Left hindlimb (tissue), 1 donor: ENCODE measurements around the gene SELENOO.
"Not testable (repeated sequence)": the region's sequence is repeated elsewhere in the genome, so short reads cannot be mapped to it uniquely, and the experiment has no call there.

Source experiments
- DNase-seq: peaks from one replicate; pipeline ENCODE4 v3.0.0-alpha.2; 2018

The SELENOO gene, protein sequence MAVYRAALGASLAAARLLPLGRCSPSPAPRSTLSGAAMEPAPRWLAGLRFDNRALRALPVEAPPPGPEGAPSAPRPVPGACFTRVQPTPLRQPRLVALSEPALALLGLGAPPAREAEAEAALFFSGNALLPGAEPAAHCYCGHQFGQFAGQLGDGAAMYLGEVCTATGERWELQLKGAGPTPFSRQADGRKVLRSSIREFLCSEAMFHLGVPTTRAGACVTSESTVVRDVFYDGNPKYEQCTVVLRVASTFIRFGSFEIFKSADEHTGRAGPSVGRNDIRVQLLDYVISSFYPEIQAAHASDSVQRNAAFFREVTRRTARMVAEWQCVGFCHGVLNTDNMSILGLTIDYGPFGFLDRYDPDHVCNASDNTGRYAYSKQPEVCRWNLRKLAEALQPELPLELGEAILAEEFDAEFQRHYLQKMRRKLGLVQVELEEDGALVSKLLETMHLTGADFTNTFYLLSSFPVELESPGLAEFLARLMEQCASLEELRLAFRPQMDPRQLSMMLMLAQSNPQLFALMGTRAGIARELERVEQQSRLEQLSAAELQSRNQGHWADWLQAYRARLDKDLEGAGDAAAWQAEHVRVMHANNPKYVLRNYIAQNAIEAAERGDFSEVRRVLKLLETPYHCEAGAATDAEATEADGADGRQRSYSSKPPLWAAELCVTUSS

DNA sequence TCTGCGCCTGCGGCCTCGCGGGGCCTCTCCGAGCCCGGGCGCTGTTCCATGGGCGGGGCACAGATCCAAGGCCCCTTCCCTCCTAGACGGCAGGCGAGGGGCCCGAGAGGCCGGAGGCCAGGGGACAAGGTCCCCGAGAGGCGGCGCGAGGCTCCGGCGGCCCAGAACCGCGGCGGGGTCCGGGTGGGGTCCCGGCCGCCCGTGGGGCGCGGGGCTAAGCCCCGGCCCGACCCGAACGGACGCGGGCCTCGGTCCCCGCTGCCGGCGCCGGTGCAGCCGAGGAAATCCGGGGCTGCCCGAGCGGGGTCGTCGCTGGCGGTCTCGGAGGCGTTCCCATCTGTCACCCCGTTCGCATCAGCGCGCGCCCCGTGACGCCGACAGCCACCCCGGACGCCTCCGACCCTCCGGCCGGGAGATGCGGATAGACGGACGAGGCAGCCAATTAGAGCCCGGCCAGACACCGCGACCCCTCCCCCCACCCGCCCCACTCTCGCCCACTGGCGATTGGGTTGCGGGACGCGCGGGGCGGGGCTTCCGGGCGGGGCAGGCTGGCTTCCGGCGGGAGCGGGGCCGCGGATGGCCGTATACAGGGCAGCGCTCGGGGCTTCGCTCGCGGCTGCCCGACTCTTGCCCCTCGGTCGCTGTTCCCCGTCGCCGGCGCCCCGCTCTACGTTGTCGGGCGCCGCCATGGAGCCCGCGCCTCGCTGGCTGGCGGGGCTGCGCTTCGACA is at the start of gene SELENOO:
SELENOO (plus strand) TSS at position 551 of the 730 bp plus-strand sequence; CDS start at position 577, 26 bp downstream.
- peak; percentile 96 for DNase-seq

DNA sequence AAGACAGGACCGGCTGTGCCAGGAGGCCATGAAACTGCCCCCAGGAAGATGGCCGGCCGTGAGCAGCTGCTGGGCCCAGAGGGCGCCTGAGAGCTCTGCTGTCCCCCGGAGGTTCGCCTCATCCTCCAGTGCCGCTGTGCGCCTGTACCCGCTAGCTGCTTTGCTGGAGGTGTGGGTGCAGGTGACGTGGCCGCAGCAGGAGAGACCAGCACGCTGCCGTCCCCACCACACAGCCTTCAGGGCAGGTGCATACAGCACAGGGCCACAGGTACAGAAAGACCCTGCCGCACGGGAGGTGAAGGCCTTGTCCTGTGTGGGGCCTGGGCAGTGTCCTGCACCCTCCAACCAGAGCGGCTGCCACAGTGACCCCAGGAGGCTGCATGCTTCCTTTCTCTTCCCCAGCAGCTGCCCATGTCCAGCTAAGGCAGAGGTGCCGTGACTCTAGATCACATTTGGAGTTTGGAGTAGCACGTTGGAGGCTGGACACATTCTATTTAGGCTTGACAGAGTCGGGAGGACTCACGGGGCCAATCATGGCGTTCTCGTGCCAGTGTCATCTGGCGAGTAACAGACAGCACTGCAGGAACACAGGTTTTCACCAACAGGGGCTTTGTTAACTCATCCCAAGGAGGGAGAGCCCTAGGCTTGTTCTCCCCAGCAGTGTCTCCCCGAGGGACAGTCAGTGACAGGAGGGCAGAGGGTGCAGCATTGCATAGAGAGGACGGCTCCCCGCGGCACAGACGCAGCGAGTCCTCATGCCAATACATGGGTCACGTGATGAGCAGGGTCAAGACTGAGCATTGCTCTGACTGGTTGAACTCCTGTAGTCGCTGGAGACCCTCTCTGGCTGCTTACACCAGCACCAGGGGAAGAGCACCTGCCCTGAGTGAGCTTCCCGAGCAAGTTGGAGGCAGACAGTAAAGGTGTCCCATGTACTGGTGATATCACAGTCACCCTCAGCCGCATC is 49.0 kb upstream of the SELENOO start:
- no peak for DNase-seq

DNA sequence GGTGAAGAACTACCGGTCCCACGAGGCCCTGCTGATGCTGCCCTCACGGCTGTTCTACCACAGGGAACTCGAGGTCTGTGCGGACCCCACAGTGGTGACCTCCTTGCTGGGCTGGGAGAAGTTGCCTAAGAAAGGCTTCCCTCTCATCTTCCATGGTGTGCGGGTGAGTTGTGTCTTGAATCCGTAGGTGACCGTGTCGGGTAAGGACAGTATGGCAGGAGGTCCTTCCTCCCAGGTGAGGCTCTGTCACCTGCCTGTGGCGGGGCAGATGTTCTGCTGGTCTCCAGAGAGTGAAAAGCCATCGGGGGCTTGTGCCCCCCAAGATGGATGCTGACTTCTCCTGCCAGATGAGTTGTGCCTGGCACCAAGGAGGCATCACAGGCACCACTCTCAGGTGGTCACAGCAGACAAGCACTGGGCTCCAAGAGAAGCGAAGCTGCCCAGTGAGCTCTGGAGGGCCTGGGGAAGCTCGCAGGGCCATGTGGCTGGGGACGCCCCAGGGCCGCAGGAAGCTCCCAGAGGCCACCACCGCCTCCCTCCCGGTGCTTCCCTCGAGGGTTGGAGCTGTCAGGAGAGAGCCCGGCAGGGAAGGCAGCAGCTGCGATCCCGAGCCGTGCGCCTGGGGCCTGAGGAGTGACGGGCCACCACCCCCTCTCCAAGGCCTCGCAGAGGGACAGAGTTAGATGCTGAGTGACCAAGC is 47.6 kb upstream of the SELENOO start:
- DNase-seq = no peak

DNA sequence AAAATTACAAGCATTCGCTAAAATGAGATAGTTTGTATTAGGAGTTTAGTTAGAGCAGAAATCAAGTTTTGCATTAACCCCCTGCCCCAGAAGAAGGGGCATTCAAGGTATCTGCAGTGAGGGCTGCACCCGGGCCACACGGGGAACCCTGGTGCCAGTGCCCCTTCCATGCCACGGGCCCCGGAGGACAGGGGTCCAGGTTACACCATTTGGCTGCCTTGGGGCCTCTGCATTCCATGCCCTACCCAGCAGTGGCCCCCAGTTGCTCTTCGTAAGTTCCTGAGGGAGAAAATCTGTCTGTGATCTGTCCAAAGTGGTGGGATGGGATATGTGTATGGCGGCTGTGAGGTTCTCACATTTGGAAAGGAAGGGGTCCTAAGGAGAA is 47.1 kb upstream of the SELENOO start:
- no peak for DNase-seq

DNA sequence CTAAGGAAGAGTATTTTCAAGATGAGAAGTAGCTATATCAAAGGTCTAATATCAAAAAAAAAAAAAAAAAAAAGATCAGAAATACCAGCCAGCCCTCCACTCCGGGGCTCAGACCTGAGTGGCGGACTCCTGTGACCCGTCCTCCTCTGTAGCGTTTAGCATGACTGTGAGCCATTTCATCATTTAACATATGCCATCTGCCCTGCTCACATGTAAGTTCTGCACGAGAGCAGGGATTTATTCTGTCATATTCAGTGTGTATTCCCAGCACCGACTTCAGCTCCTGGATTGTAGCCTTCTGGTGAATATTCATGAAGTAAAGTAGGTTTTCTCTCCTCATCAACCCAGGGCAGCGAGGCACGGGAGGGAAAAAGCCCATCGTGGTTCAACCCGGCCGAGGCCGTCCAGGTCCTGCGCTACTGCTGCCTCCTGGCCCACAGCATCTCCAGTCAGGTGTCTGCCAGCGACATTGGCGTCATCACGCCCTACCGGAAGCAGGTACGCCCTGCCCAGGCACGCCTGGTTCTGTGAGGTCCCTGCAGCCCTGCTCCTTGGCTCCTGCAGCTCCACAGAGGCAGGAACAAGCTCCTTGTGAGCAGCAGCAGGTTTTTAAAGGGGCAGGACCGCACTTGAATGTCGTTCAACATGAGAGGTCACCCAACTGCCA is 43.0 kb upstream of the SELENOO start:
- DNase-seq = no peak

DNA sequence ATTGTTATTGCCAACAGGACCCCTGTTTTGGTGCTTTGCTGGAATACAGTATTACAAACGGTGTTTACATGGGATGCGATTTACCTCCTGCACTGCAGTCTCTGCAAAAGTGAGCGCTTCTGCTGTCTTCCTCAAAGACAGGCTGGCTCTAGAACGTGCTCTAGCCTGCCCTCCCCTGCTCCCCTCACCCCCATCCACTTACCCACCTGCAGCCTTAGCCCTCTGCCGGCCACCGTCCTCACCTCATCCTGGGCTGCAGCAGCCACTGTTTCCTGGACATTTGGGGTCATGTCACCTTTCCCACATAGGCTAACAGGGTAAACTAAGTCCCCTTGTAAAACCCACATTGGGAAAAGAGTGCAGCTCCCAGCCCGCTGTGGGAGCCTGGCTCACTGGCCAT is 39.9 kb upstream of the SELENOO start:
- DNase-seq = no peak

DNA sequence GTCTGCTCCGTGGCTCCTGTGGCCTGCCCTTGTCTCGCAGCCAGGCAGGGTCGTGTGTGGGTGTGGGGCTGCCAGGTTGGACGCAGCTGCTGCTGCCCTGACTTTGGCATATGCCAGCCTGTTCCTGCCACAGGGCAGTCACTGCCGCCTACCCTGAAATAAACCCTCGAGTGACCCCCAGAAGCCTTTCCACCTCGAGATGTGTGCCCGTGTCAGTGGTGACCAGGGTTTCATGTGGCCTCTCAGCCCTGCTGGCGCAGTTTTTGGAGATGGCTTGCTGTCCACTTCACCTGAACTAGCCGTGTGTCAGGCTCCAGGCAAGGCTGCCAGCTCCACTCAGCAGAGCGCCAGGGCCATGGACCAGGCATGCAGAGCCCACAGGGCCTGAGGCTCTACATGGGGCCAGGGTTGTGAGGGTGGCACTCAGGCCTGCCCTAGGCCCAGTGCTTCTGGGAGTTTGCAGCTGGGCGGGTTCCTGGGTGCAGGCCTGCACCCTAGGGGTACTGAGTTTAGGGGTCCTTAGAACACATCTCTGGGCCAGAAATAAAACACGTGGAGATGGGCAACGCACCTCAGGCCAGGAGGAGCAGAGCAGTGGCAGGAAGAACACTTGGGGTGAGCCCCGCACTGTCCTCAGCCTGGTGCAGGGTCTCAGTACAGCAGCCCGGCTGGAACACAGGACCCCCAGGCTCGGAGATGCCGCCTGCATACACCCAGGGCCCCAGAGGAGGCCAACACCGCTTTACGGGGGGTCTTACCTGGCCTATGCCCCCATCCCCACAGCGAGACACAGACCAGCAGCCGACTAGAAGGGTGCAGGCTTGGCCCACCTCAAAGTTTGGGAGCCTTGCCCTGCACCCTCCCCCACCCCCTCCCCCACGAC is 39.1 kb upstream of the SELENOO start:
- no peak for DNase-seq

DNA sequence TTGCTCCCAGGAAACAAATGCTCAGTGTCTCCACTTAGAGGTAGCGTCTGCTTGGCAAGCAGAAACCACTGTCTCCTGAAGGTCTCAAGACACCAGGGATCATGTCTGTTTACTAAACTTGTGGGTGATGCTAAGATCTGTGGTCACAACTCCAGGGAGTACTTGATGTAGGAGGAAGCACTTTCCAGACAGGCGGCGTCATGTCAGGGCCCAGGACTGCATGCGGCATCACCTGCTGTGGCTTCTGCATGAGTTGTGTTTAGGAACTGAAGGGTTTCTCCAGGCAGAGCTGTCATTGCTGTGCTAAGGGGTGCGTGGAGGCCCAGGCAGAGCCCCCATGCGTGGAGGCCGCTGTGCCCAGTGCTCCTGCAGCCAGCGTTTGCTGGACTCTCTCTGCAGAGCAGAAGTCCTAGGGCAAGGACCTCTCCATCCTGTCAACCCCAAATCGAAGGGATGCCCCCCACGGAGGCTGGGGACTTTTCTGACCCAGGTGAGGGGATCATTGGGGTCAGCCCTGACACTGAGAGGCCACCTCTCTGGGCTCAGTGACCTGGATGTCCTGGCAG is 38.3 kb upstream of the SELENOO start:
- DNase-seq = no peak

DNA sequence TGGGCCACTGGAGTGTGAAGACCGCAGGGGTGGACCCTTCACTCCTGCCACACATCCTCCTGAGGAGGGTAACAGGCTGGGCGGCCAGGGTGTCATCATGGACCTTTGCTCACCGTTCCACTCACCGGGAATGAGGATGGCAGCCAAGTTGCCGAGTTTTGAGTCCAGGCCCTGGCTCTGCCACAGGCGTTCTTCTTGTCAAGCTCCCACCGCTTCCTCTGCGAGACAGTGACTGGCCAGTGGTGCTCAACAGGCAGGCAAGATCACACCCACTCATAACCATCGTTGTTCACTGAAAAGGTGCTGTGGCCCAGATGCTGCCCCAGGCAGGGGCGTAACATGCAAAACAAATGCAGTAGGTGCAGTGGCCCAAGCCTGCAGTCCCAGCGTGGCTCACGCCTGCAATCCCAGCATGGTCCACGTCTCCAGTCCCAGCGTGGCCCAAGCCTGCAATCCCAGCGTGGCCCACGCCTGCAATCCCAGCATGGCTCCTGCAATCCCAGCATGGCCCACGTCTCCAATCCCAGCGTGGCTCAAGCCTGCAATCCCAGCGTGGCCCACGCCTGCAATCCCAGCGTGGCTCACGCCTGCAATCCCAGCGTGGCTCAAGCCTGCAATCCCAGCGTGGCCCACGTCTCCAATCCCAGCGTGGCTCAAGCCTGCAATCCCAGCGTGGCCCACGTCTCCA is 35.2 kb upstream of the SELENOO start:
- DNase-seq = no peak

DNA sequence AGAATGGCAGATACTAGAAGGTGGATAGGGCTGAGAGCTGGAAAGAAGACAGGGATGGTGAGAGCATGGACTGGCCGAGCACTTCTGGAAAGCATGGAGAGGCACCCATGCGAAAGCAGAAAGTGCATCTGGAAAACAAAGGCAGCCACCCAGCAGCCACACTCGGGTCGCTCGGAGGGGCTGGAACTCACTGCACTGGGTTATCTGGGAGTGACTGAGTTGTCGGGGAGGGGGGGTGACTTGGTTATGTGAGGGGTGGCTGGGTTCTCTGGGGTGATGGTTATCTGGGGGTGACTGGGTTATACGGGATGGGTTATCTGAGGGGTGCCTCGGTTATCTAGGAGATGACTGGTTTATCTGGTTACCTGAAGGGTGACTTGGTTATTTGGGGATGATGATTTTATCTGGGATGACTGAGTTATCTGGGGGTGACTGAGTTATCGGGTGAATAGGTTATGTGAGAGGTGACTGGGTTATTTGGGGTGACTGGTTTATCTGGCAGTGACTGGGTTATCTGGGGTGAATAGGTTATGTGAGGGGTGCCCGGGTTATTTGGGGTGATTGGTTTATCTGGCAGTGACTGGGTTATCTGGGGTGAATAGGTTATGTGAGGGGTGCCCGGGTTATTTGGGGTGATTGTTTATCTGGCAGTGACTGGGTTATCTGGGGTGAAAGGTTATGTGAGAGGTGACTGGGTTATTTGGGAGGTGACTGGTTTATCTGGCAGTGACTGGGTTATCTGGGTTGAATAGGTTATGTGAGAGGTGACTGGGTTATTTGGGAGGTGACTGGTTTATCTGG is 32.9 kb upstream of the SELENOO start:
- DNase-seq = no peak

DNA sequence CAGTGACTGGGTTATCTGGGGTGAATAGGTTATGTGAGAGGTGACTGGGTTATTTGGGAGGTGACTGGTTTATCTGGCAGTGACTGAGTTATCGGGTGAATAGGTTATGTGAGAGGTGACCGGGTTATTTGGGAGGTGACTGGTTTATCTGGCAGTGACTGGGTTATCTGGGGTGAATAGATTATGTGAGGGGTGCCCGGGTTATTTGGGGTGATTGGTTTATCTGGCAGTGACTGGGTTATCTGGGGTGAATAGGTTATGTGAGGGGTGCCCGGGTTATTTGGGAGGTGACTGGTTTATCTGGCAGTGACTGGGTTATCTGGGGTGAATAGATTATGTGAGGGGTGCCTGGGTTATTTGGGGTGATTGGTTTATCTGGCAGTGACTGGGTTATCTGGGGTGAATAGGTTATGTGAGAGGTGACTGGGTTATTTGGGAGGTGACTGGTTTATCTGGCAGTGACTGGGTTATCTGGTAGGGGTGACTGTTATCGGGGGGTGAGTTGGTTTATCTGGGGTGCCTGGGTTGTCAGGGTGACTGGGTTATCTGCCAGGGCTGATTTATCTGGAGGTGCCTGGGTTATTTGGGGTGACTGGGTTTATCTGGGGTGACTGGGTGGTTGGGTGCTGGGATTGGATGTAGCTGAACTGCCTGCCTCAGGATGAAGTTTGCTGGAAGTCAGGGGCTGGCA is 32.2 kb upstream of the SELENOO start:
- DNase-seq = not testable (repeated sequence)

DNA sequence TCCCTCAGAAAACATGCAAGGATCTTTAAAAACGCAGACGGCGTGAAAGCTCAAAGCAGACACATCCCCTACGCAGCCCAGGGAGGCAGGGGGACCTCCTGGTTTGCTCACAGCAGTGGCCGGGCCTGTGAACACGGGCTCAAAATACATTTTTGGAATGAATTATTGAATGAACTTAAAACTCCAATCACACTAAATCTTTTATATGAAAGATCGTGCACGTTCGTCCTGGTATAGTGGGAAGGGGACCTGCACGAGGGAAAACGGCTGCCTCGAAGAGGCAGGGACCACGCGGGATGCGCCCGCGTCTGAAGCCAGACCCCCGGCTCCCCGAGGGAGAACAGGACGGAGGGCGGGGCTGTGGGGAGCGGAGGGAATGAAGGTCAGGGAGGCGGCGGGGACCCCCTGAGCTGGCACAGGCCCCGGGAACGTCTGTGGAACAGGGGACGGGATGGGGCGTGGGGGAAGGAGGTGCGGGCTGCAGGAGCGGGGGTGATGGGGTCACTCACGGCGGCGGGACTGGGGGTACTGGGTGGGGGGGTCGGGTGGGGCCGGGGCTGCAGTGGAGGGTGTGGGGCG is 31.5 kb upstream of the SELENOO start:
- DNase-seq = no peak

DNA sequence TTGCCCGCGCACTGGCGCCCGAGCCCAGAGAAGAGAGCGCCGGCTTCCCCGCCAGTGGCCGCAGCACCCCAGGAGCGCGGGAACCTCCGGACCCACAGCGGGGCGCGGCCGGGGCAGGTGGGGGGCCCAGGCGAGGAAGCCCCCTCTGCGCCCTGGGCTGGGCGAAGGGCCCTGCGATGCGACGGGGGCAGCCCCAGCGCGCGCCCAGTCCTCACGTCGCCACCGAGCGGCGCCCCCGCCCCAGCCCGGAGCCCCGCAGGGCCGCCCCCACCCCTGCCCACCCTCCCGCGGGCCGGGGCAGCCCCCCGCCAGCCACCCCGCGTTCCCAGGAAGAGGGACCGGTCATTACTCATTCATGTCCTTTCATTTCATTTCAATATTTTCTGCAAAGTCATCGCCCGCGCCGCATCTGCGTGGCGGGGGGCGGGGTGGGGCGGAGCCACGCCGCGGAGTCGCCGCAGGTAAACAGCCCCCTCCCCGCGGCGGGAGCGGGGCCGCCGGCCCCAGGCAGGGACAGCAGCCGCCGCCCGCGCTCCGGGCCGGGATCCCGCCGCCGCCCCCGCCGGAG is 31.0 kb upstream of the SELENOO start:
- no peak for DNase-seq

DNA sequence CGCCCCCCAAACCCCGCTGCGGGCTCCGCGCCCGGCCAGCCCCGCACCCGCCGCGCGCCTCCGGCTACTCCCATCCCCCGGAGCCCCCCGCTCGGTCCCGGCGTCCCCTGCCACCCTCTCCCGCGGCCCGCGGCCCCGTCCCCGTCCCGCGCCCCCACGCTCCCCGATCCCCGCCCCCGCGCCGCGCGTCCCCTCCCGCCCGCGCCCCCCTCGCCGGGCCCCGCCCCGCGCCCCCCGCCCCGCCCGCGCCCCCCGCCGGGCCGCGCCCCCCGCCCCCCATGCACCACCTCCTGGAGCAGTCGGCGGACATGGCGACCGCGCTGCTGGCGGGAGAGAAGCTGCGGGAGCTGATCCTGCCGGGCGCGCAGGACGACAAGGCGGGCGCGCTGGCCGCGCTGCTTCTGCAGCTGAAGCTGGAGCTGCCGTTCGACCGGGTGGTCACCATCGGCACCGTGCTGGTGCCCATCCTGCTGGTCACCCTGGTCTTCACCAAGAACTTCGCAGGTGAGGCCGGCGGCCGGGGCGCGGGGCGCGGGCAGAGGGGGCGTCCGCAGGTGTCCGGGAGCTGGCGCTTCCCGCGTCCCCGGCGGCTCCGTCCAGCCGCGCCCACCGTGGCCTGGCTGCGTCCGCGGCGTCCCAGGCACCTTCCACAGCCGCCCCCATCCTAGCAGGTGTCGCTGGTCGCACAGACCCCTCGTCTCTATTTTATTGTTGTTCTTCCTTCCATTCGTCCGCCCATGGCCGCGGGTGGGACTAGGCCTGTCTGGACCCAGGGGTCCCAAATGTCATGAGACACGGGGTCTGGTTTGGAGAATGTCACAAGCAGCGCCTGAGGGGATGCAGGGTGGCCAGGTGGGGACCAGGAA is 30.1 kb upstream of the SELENOO start, which contains the start of gene PANX2:
PANX2 (plus strand) TSS at position 279 of the 866 bp plus-strand sequence; CDS start at position 279, 0 bp downstream.
- no peak for DNase-seq

DNA sequence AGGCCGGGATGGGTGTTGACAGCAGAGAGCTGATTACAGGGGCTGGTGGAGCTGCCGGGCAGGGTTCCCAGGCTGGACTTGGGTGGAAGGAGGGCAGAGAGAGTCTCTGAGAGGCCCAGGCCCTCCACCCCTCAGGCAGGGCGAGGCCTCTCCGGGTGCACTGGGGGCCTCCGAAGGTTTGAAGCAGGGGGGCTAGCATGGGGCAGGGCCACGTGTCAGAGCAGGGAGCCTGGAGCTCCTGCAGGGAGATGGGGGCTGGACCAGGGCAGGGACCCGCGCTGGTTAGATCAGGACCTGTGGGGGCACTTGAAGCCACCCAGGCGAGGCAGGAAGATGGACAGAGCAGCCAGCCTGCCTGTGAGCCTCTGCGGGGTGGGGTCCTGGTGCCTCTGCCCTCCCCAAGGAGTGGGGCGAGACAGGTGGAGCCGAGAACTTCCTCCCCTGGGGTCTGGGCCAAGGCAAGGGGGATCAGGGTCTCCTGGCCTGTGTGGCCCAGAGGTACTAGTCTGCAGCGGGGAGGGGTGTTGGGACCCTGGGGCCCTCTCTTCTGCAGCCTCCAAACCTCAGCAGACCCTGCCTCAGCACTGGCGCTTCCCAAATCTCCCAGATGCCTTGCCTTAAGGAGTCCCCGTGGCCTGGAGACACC is 29.4 kb upstream of the SELENOO start:
- DNase-seq = no peak
